Caco-2 (cell line): ENCODE measurements around the gene TNRC6C. TPM values are rescaled to one million over a fixed set of nuclear protein-coding genes. Genes with fewer than 3 reads are reported as not detected.

Experiments used
- BruUV-seq: library from RNA; stranded (reverse); fragments of 400-500 nt; replicated peaks from 2 replicates; lab custom pipeline; 2021; lab: Mats Ljungman, UMichigan
- CTCF ChIA-PET: fragments of 300-600 bp; sonication (Branson Sonifier 250); formaldehyde crosslinking; loops from one replicate; lab custom pipeline; 2022; ENCODE audit warnings: antibody characterized with exemption; lab: Charles Lee
- POLR2A ChIA-PET: fragments of 300-600 bp; sonication (Branson Sonifier 250); formaldehyde crosslinking; loops from one replicate; lab custom pipeline; 2022; ENCODE audit warnings: antibody characterized with exemption; lab: Charles Lee
- DNase-seq, 2 experiments: peaks; one replicate each; pipeline versions ENCODE4 v3.0.0 to v3.0.0-alpha.2; 2020 to 2022
- H3K27me3 ChIP-seq: replicated peaks from 2 replicates; pipeline ENCODE4 v1.6.0; 2011; ENCODE audit warnings: low read length; ENCODE audit not compliant: control insufficient read depth, insufficient read depth
- H3K36me3 ChIP-seq: 2 replicates; pipeline ENCODE4 v1.5.1; 2011; ENCODE audit warnings: low read length; ENCODE audit not compliant: control insufficient read depth, insufficient read depth
- H3K4me1 ChIP-seq: fragments of 250-450 bp; sonication (Bioruptor Pico); 2 replicates; pipeline ENCODE4 v1.5.1; 2020; ENCODE audit warnings: mild to moderate bottlenecking
- H3K4me3 ChIP-seq: 2 replicates; pipeline ENCODE4 v1.5.1; 2011; ENCODE audit warnings: low read depth, mild to moderate bottlenecking, control low read depth, low read length
- H3K9me3 ChIP-seq: fragments of 250-450 bp; sonication (Bioruptor Pico); 2 replicates; pipeline ENCODE4 v1.5.1; 2020; ENCODE audit warnings: mild to moderate bottlenecking, moderate library complexity
- H3K27ac Mint-ChIP-seq: one replicate; pipeline ENCODE4 v1.8.0; 2022; ENCODE audit warnings: mixed read lengths; ENCODE audit not compliant: unreplicated experiment
- H3K27me3 Mint-ChIP-seq: one replicate; pipeline ENCODE4 v1.8.0; 2022; ENCODE audit warnings: mixed read lengths; ENCODE audit not compliant: insufficient read depth, unreplicated experiment
- H3K36me3 Mint-ChIP-seq: one replicate; pipeline ENCODE4 v1.8.0; 2022; ENCODE audit warnings: mild to moderate bottlenecking, mixed read lengths; ENCODE audit not compliant: insufficient read depth, unreplicated experiment
- H3K4me1 Mint-ChIP-seq: one replicate; pipeline ENCODE4 v1.8.0; 2022; ENCODE audit warnings: low read depth, mixed read lengths; ENCODE audit not compliant: unreplicated experiment
- H3K4me3 Mint-ChIP-seq: one replicate; pipeline ENCODE4 v1.8.0; 2022; ENCODE audit warnings: mild to moderate bottlenecking, moderate library complexity, mixed read lengths; ENCODE audit not compliant: unreplicated experiment
- H3K9me3 Mint-ChIP-seq: one replicate; pipeline ENCODE4 v1.8.0; 2022; ENCODE audit warnings: mixed read lengths; ENCODE audit not compliant: unreplicated experiment
- intact Hi-C: fragments of 100-400 bp; cut with micrococcal nuclease; formaldehyde crosslinking; loops from one replicate; pipeline ENCODE4 v1.10.0; 2022; ENCODE audit not compliant: unreplicated experiment
- total RNA-seq: library from RNA; stranded (reverse); gene quantifications from 2 replicates; pipeline ENCODE4 v1.2.3, GENCODE V29; 2022
- TF ChIP-seq, protein P1 (sequence below), 2 experiments: fragments of 200-600 bp in 1 of 2; IDR thresholded peaks; 1 replicate in 1 of 2; 2 replicates in 1 of 2; pipeline versions ENCODE4 v1.5.1 to v1.8.0; 2011 to 2022; ENCODE audit warnings: antibody characterized with exemption in 1 of 2, control low read depth in 1 of 2, inconsistent platforms in 1 of 2, low read depth in 1 of 2, low read length in 1 of 2, mild to moderate bottlenecking in 1 of 2, moderate library complexity in 1 of 2; ENCODE audit not compliant: insufficient read depth in 1 of 2, severe bottlenecking in 1 of 2, unreplicated experiment in 1 of 2

Gene TNRC6C
- total RNA-seq, 1 experiment from 2014 or later: 17.9 TPM

- H3K9me3 ChIP-seq: 0 out of 2 replicates have a peak, but pooled peaks cover 3% of the 10 kb centered on the region
- Mint-ChIP-seq H3K27me3 (peaks cover 33% of the 10 kb centered on the region), H3K9me3 (peaks cover 10% of the 10 kb centered on the region), H3K4me1 (peaks cover 17% of the 10 kb centered on the region), H3K36me3 (peaks cover 6% of the 10 kb centered on the region), H3K4me3 (no peak overlapping the region), H3K27ac (no peak overlapping the region)
- DNase-seq: no peak
- H3K36me3 ChIP-seq: no peaks in the 10 kb centered on the region
- BruUV-seq: no TSS peak
- H3K4me1 ChIP-seq: peaks cover 6% of the 10 kb centered on the region
- peaks cover 2% of the 10 kb centered on the region; the same call in 1 of the 2 replicates for H3K27me3 ChIP-seq
- POLR2A ChIA-PET: interaction anchor here (1.4 kb wide), 1 partner anchor 42 kb away, joined by 12 read pairs; the partner anchor contains the start of gene TNRC6C
- H3K4me3 ChIP-seq: no peak overlapping the region
- intact Hi-C loops: no loop called here
- TF ChIP-seq, protein P1, sequence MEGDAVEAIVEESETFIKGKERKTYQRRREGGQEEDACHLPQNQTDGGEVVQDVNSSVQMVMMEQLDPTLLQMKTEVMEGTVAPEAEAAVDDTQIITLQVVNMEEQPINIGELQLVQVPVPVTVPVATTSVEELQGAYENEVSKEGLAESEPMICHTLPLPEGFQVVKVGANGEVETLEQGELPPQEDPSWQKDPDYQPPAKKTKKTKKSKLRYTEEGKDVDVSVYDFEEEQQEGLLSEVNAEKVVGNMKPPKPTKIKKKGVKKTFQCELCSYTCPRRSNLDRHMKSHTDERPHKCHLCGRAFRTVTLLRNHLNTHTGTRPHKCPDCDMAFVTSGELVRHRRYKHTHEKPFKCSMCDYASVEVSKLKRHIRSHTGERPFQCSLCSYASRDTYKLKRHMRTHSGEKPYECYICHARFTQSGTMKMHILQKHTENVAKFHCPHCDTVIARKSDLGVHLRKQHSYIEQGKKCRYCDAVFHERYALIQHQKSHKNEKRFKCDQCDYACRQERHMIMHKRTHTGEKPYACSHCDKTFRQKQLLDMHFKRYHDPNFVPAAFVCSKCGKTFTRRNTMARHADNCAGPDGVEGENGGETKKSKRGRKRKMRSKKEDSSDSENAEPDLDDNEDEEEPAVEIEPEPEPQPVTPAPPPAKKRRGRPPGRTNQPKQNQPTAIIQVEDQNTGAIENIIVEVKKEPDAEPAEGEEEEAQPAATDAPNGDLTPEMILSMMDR (IDR thresholded peaks at IDR 0.05; ENCODE audit: insufficient read depth in 1 of 2, low read depth in 1 of 2, low read length in 1 of 2, severe bottlenecking in 1 of 2, unreplicated experiment in 1 of 2): no peak
- CTCF ChIA-PET: interaction anchor here (1.2 kb wide), 1 partner anchor 42 kb away, joined by 4 read pairs; the partner anchor contains the start of gene TNRC6C
These were observed 42.2 kb upstream of the TNRC6C start for GRCh38 chr17:77916264-77916663.

DNA sequence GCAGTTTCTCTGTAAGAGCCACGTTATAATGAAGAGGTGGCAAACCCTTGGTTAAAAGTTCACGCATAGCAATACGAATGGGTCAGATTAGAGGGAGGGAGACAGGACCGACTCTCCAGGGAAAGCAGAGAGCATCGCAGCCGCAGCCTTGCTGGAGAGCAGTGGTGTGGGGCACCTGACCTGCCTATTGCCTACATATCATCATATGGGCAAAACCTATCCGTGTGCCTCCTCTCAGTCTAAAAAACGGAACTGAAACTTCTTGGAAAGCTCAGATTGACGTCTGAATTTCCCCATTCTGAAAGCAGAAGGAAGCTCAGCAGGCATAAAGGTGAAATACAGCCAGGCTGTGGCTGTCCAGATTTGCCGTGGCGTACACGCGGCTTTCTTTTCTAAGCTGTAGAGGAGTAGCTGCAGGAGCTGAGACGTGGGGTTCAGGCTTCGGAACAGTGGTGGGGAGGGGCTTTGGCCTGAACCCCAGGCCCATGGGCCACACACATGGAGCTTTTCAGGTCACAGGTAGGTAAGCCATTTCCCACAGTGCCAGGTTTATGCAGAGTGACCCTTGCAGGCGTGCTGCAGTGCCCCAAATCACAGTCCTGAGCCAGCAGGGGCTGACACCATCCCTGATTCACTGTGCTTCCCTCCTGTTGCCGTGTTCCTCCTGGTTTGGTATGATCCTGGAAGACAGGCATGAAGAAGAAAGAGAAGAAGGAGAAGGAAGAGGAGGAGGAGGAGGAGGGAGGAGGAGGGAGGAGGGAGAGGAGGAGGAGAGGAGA lies 41.6 kb upstream of the TNRC6C start:
- H3K4me1 Mint-ChIP-seq: peaks cover 17% of the 10 kb centered on the region
- intact Hi-C loops: no loop called here
- ChIA-PET POLR2A (no interaction called here), CTCF (no interaction called here)
- Histone ChIP-seq H3K4me3 (no peak overlapping the region), H3K4me1 (peaks cover 6% of the 10 kb centered on the region), H3K9me3 (peaks cover 6% of the 10 kb centered on the region; the same call in 1 of the 2 replicates), H3K27me3 (peaks cover 2% of the 10 kb centered on the region; the same call in 1 of the 2 replicates), H3K36me3 (no peaks in the 10 kb centered on the region)
- TF ChIP-seq, protein P1 (IDR thresholded peaks at IDR 0.05; ENCODE audit: insufficient read depth in 1 of 2, low read depth in 1 of 2, low read length in 1 of 2, severe bottlenecking in 1 of 2, unreplicated experiment in 1 of 2): no peak
- BruUV-seq: no TSS peak
- peaks cover 6% of the 10 kb centered on the region for H3K36me3 Mint-ChIP-seq
- no peak for DNase-seq
- H3K27ac Mint-ChIP-seq: no peak overlapping the region
- H3K27me3 Mint-ChIP-seq: peaks cover 30% of the 10 kb centered on the region
- H3K9me3 Mint-ChIP-seq: peaks cover 10% of the 10 kb centered on the region
- H3K4me3 Mint-ChIP-seq: no peak overlapping the region

DNA sequence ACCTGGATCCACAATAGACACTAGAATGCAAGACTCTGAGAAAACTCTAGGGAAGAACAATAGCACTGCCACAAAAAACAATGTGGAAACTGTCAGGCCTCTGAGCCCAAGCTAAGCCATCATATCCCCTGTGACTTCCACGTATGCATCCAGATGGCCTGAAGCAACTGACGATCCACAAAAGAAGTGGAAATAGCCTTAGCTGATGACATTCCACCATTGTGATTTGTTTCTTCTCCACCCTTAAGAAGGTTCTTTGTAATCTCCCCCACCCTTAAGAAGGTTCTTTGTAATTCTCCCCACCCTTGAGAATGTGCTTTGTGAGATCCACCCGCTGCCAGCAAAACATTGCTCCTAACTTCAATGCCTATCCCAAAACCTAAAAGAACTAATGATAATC lies 39.2 kb upstream of the TNRC6C start:
- peaks cover 27% of the 10 kb centered on the region for H3K27me3 Mint-ChIP-seq
- TF ChIP-seq, protein P1 (IDR thresholded peaks at IDR 0.05; ENCODE audit: insufficient read depth in 1 of 2, low read depth in 1 of 2, low read length in 1 of 2, severe bottlenecking in 1 of 2, unreplicated experiment in 1 of 2): no peak
- peaks cover 2% of the 10 kb centered on the region; the same call in 1 of the 2 replicates for H3K27me3 ChIP-seq
- peaks cover 6% of the 10 kb centered on the region for H3K4me1 ChIP-seq
- peaks cover 10% of the 10 kb centered on the region for H3K9me3 Mint-ChIP-seq
- H3K4me3 Mint-ChIP-seq: no peak overlapping the region
- no peaks in the 10 kb centered on the region for H3K36me3 ChIP-seq
- H3K4me3 ChIP-seq: no peak overlapping the region
- no peak overlapping the region for H3K27ac Mint-ChIP-seq
- H3K4me1 Mint-ChIP-seq: peaks cover 17% of the 10 kb centered on the region
- ChIA-PET CTCF (no interaction called here), POLR2A (no interaction called here)
- DNase-seq: no peak
- no TSS peak for BruUV-seq
- intact Hi-C loops: no loop called here
- H3K36me3 Mint-ChIP-seq: peaks cover 6% of the 10 kb centered on the region
- peaks cover 12% of the 10 kb centered on the region; the same call in 1 of the 2 replicates for H3K9me3 ChIP-seq
